Measurements from ENCODE around the gene CDK5.

DNA sequence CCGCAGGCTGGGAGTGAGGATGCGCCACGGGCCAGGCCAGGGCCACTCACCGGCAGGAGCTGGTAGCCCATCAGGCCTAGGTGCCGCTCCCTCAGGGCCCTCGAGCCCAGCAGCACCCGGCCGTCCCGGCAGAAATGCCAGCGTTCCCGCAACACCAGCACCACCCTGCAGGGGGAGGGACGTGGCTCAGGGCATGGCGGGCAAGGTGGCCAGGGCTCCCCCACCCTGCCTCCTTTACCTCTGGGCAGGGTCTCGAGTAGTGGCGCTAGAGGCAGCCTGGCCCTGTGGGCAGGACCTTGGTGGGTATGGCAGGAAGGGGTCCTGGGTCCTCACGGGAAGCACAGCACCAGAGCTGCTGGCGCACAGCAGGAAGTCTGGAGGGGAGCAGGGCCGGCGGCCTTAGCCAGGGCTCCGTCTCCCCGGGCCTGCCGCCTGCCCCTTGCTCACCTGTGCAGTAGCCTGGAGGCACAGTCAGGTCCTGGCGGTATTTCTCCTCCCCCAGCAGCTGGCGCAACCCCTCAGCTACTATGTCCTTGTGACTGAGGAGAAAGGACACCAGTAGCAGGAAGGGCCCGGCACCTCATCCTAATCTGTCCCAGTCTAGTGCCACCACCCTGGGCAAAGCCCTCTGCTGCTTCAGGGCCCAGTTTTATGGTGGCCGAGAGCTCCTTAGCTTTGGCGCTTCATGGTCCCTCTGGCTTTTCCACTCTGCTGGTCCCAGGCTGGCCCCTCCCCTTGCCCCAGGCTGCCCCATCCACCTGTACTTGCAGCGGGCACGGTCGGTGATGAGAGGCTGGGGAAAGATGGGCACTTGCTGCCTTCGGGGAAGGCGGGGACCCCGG, 19.4 kb upstream of the CDK5 start:
- TF ChIP-seq CTCF (IDR thresholded peaks at IDR 0.05) (no peak), EP300 (IDR thresholded peaks at IDR 0.05) (no peak), POLR2AphosphoS2 (conservative IDR thresholded peaks at IDR 0.05; ENCODE audit: low read length) (no peak), FOXS1 (CRISPR knock-in tag; IDR thresholded peaks at IDR 0.05) (no peak), JUN (IDR thresholded peaks at IDR 0.05) (0 out of 5 replicates have a peak, but pooled peaks of 1 of the 2 experiments have one; percentile 44), RNF2 (IDR thresholded peaks at IDR 0.05; ENCODE audit: borderline replicate concordance, low read depth) (no peak)
- TF ChIP-seq, protein P1, sequence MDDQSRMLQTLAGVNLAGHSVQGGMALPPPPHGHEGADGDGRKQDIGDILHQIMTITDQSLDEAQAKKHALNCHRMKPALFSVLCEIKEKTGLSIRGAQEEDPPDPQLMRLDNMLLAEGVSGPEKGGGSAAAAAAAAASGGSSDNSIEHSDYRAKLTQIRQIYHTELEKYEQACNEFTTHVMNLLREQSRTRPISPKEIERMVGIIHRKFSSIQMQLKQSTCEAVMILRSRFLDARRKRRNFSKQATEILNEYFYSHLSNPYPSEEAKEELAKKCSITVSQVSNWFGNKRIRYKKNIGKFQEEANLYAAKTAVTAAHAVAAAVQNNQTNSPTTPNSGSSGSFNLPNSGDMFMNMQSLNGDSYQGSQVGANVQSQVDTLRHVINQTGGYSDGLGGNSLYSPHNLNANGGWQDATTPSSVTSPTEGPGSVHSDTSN (IDR thresholded peaks at IDR 0.05) = peak; percentile 82

All from A549 (cell line).